ENCODE measurements around the gene TICRR. TPM values are rescaled to one million over a fixed set of nuclear protein-coding genes. Genes with fewer than 3 reads are reported as not detected.

The TICRR gene, protein sequence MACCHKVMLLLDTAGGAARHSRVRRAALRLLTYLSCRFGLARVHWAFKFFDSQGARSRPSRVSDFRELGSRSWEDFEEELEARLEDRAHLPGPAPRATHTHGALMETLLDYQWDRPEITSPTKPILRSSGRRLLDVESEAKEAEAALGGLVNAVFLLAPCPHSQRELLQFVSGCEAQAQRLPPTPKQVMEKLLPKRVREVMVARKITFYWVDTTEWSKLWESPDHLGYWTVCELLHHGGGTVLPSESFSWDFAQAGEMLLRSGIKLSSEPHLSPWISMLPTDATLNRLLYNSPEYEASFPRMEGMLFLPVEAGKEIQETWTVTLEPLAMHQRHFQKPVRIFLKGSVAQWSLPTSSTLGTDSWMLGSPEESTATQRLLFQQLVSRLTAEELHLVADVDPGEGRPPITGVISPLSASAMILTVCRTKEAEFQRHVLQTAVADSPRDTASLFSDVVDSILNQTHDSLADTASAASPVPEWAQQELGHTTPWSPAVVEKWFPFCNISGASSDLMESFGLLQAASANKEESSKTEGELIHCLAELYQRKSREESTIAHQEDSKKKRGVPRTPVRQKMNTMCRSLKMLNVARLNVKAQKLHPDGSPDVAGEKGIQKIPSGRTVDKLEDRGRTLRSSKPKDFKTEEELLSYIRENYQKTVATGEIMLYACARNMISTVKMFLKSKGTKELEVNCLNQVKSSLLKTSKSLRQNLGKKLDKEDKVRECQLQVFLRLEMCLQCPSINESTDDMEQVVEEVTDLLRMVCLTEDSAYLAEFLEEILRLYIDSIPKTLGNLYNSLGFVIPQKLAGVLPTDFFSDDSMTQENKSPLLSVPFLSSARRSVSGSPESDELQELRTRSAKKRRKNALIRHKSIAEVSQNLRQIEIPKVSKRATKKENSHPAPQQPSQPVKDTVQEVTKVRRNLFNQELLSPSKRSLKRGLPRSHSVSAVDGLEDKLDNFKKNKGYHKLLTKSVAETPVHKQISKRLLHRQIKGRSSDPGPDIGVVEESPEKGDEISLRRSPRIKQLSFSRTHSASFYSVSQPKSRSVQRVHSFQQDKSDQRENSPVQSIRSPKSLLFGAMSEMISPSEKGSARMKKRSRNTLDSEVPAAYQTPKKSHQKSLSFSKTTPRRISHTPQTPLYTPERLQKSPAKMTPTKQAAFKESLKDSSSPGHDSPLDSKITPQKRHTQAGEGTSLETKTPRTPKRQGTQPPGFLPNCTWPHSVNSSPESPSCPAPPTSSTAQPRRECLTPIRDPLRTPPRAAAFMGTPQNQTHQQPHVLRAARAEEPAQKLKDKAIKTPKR (N-terminal part only)
- total RNA-seq: under 1 TPM in 1 of 4 donors, not detected in 3; 0.14 TPM
- polyA plus RNA-seq: 1 to 10 TPM in 1 of 3 donors, under 1 TPM in 2; 0.23 to 3.5 (median 0.60) TPM

DNA sequence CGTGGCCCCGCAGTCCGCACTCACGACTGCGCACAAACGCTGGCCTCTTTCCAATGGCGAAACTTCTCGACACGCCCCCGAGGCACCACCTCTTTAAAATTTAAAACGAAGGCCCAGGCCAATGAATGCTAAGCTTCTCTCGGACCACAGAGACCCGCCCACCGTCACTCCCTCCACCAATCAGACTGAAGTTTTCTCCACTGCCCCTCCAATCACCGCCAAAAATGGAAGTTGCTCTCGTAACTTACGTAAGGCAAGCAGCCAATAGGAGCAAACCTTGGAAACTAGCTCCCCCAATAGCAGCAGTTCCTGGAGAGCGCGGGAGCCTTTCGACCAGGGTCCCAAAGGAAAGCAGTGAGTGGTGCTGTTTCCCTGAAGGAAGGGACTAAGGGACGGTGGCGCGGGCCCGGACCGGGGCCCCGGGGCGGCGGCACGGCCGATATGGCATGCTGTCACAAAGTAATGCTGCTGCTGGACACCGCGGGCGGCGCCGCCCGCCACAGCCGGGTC, at the start of gene TICRR:
Gene TICRR (plus strand): TSS at position 324 of the 510 bp plus-strand sequence. CDS start 118 bp downstream, at position 442.
- intact Hi-C loops (cut with DNase I): loop anchor here (10.0 kb wide), 1 partner anchor 240 kb away; the partner anchor contains the start of gene POLG
- no peak for TF ChIP-seq EP300 (IDR thresholded peaks at IDR 0.05)
- TF ChIP-seq POLR2AphosphoS5 (IDR thresholded peaks at IDR 0.05): peak in 3 of 4 donors; percentile 33 to 54 (median 49)
- Histone ChIP-seq H3K4me3 (peak within 1 kb of the TSS; percentile 47 to 85 (median 71)), H3K27ac (peak within 1 kb of the TSS in 1 of 4 donors; percentile 41), H3K4me1 (peaks cover 0 to 14% (median 9%) of the 10 kb centered on the region in 4 donors), H3K27me3 (no peaks in the 10 kb centered on the region), H3K9me3 (no peaks in the 10 kb centered on the region), H3K36me3 (no peaks in the 10 kb centered on the region)
- peak; percentile 98 for DNase-seq
- 0% methylated on average over 37 of the region's 37 CpGs for WGBS, 2 donors

DNA sequence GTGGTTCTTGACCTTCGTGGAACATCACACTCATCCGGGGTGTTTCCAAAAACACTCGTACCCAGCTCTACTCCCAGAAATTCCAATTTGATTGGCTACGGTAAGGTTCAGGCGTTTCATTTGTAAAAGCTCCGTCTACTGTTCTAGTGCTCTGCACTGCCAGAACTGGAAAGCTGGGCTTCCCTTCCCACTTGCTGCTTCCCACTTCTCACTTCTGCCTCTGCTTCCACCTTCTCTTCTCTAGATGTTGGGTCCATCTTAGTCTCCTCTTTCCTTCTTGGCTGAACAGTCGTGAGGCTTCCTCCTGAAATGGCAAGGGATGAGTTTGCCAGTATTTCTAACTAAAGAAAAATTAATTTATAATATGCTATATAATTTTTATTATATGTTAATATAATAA, 49.1 kb upstream of the TICRR start:
- Histone ChIP-seq H3K36me3 (no peaks in the 10 kb centered on the region), H3K27me3 (no peaks in the 10 kb centered on the region), H3K4me3 (no peak overlapping the region), H3K27ac (no peak overlapping the region), H3K9me3 (no peaks in the 10 kb centered on the region), H3K4me1 (no peaks in the 10 kb centered on the region)
- TF ChIP-seq POLR2AphosphoS5 (IDR thresholded peaks at IDR 0.05) (no peak), POLR2A (IDR thresholded peaks at IDR 0.05) (no peak), EP300 (IDR thresholded peaks at IDR 0.05) (no peak)
- TF ChIP-seq, protein P1, sequence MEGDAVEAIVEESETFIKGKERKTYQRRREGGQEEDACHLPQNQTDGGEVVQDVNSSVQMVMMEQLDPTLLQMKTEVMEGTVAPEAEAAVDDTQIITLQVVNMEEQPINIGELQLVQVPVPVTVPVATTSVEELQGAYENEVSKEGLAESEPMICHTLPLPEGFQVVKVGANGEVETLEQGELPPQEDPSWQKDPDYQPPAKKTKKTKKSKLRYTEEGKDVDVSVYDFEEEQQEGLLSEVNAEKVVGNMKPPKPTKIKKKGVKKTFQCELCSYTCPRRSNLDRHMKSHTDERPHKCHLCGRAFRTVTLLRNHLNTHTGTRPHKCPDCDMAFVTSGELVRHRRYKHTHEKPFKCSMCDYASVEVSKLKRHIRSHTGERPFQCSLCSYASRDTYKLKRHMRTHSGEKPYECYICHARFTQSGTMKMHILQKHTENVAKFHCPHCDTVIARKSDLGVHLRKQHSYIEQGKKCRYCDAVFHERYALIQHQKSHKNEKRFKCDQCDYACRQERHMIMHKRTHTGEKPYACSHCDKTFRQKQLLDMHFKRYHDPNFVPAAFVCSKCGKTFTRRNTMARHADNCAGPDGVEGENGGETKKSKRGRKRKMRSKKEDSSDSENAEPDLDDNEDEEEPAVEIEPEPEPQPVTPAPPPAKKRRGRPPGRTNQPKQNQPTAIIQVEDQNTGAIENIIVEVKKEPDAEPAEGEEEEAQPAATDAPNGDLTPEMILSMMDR (IDR thresholded peaks at IDR 0.05): no peak
- WGBS, 2 donors: 90 to 91% methylated on average over 7 of the region's 7 CpGs
- intact Hi-C loops (cut with DNase I): no loop called here
- DNase-seq: no peak

DNA sequence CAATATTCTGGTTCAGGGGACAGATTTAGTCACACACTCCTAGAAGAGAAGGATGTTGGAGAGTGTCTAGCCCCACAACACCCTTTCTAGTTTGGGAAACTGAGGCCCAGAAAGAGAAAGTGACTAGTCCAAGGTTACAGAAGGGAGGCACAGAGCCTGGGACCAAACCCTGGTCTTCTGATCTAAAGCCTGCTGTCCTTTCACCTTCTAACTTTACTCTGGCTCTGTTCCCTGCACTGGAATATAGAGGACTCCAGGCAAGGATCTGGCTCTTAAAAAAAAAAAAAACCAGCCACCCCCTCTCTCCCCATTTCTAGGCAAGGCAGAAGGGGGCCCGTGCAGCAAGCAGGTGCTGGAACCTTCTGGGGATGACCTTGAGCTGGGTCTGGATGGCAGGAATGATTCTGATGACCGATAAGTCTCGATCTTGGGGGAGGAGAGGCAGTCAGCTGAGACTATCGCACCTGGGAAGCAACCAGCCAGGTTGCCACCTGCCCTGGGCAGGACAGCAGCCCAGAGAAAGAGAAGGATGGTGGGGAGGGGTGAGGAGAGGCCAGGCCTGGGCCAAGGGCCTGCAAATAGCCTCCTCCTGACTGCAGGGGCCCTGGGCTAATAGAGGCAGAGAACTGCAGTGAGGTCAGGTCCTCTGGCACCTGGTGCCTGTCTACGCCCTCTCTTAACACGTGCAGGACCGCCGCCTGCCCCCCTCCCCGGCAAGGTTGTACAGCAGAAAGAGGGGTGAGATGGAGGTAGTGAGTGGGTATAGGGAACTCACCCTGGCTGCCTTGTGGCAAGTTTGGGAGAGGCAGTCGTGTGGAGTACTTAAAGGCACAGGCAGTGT, 48.4 kb upstream of the TICRR start:
- Histone ChIP-seq H3K9me3 (no peaks in the 10 kb centered on the region), H3K27ac (no peak overlapping the region), H3K27me3 (no peaks in the 10 kb centered on the region), H3K4me1 (no peaks in the 10 kb centered on the region), H3K4me3 (no peak overlapping the region), H3K36me3 (no peaks in the 10 kb centered on the region)
- no peak for DNase-seq
- intact Hi-C loops (cut with DNase I): no loop called here
- WGBS, 2 donors: 75 to 84% methylated on average over 10 of the region's 10 CpGs
- no peak for TF ChIP-seq POLR2AphosphoS5 (IDR thresholded peaks at IDR 0.05)
- no peak for TF ChIP-seq POLR2A (IDR thresholded peaks at IDR 0.05)

DNA sequence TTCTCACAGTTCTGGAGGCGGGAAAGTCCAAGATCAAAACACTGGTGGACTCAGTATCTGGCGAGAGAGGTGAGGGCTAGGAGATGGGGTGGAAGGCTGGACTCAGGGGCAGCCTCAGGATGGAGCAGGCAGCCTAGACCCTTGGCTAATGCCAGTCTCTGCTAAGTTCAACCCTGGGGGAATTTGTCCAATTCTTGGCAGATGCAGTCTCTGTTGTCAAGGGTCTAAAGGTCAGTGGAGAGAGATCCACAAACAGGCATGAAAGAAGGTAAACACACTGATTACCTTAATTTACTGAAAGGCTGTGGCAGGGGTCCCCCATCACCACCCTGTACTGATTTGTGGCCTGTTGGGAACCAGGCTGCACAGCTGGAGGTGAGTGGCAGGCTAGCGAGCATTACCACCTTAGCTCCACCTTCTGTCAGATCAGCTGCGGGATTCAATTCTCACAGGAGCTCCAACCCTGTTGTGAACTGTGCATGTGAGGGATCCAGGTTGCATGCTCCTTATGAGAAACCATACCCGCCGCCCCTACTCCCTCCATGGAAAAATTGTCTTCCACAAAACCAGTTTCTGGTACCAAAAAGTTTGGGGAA, 46.4 kb upstream of the TICRR start:
- Histone ChIP-seq H3K4me3 (no peak overlapping the region), H3K36me3 (no peaks in the 10 kb centered on the region), H3K4me1 (no peaks in the 10 kb centered on the region), H3K9me3 (no peaks in the 10 kb centered on the region), H3K27ac (no peak overlapping the region), H3K27me3 (no peaks in the 10 kb centered on the region)
- 76 to 83% methylated on average over 6 of the region's 6 CpGs for WGBS, 2 donors
- intact Hi-C loops (cut with DNase I): no loop called here
- no peak for TF ChIP-seq POLR2AphosphoS5 (IDR thresholded peaks at IDR 0.05)
- no peak for TF ChIP-seq POLR2A (IDR thresholded peaks at IDR 0.05)
- TF ChIP-seq EP300 (IDR thresholded peaks at IDR 0.05): no peak
- TF ChIP-seq, protein P1 (IDR thresholded peaks at IDR 0.05): no peak
- no peak for DNase-seq
